ENCODE measurements around the gene PLAU.
"Not testable (repeated sequence)": the region's sequence is repeated elsewhere in the genome, so short reads cannot be mapped to it uniquely, and the experiment has no call there.

GRCh38 chr10:73963533-73963932 lies 52.6 kb downstream of the PLAU start:
- TF ChIP-seq POLR2A, POLR2AphosphoS5, EP300 (IDR thresholded peaks at IDR 0.05): not testable (repeated sequence)
- TF ChIP-seq, protein P1, sequence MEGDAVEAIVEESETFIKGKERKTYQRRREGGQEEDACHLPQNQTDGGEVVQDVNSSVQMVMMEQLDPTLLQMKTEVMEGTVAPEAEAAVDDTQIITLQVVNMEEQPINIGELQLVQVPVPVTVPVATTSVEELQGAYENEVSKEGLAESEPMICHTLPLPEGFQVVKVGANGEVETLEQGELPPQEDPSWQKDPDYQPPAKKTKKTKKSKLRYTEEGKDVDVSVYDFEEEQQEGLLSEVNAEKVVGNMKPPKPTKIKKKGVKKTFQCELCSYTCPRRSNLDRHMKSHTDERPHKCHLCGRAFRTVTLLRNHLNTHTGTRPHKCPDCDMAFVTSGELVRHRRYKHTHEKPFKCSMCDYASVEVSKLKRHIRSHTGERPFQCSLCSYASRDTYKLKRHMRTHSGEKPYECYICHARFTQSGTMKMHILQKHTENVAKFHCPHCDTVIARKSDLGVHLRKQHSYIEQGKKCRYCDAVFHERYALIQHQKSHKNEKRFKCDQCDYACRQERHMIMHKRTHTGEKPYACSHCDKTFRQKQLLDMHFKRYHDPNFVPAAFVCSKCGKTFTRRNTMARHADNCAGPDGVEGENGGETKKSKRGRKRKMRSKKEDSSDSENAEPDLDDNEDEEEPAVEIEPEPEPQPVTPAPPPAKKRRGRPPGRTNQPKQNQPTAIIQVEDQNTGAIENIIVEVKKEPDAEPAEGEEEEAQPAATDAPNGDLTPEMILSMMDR (IDR thresholded peaks at IDR 0.05) = not testable (repeated sequence)

Data from stomach (tissue), 4 donors.